ENCODE measurements around the gene SERPINA3. TPM values are rescaled to one million over a fixed set of nuclear protein-coding genes. Genes with fewer than 3 reads are reported as not detected.

The SERPINA3 gene
- total RNA-seq, 1 experiment from 2014 or later, result not detected

- Histone ChIP-seq H2AFZ (no peak overlapping the region), H3K9me3 (ENCODE audit: insufficient read depth, low read depth) (no peaks in the 10 kb centered on the region), H3K4me2 (no peak overlapping the region), H3K4me3 (no peak overlapping the region), H4K20me1 (ENCODE audit: insufficient read depth) (no peaks in the 10 kb centered on the region), H3K9me2 (ENCODE audit: insufficient read depth) (no peaks in the 10 kb centered on the region), H3K79me2 (ENCODE audit: low read depth) (no peaks in the 10 kb centered on the region), H3K36me3 (ENCODE audit: low read depth) (no peaks in the 10 kb centered on the region), H3F3A (ENCODE audit: insufficient read depth, low read depth) (no peaks in the 10 kb centered on the region), H3K27ac (peak overlapping the region; percentile 60), H3K27me3 (ENCODE audit: insufficient read depth, low read depth) (no peaks in the 10 kb centered on the region), H3K4me1 (replicated peaks; ENCODE audit: insufficient read depth) (no peaks in the 10 kb centered on the region; the same call in 1 of the 2 replicates)
- CTCF ChIA-PET, result no interaction called here
- BruUV-seq (replicated peaks), result no TSS peak
- DNase-seq, result no peak
- intact Hi-C loops (cut with micrococcal nuclease; ENCODE audit: unreplicated experiment), result no loop called here
- no peak for TF ChIP-seq CTCF (conservative IDR thresholded peaks at IDR 0.05)
- no peak for TF ChIP-seq EZH2 (IDR thresholded peaks at IDR 0.05; ENCODE audit: low read depth)
- POLR2A ChIA-PET (ENCODE audit: unreplicated experiment), result no interaction called here
Measured at GRCh38 chr14:94598506-94598815, 13.7 kb upstream of the SERPINA3 start.

GRCh38 chr14:94598816-94599655, 13.2 kb upstream of the SERPINA3 start:
- no peak overlapping the region for H2AFZ ChIP-seq
- no peaks in the 10 kb centered on the region for H3F3A ChIP-seq (ENCODE audit: insufficient read depth, low read depth)
- no peaks in the 10 kb centered on the region for H3K36me3 ChIP-seq (ENCODE audit: low read depth)
- DNase-seq, result peak; percentile 20 to 74
- no peaks in the 10 kb centered on the region; the same call in 1 of the 2 replicates for H3K4me1 ChIP-seq (replicated peaks; ENCODE audit: insufficient read depth)
- H3K9me3 ChIP-seq (ENCODE audit: insufficient read depth, low read depth), result no peaks in the 10 kb centered on the region
- peak overlapping the region; percentile 36; the same call in 1 of the 2 replicates for H3K4me2 ChIP-seq
- ChIA-PET CTCF (interaction anchor here (0.6 kb wide), 1 partner anchor 12 kb away, joined by 4 read pairs; no protein-coding TSS in a partner anchor), POLR2A (ENCODE audit: unreplicated experiment) (no interaction called here)
- no peaks in the 10 kb centered on the region for H3K27me3 ChIP-seq (ENCODE audit: insufficient read depth, low read depth)
- TF ChIP-seq EZH2 (IDR thresholded peaks at IDR 0.05; ENCODE audit: low read depth) (no peak), CTCF (conservative IDR thresholded peaks at IDR 0.05) (no peak)
- no peaks in the 10 kb centered on the region for H3K79me2 ChIP-seq (ENCODE audit: low read depth)
- peak overlapping the region; percentile 69 for H3K27ac ChIP-seq
- intact Hi-C loops (cut with micrococcal nuclease; ENCODE audit: unreplicated experiment), result no loop called here
- H4K20me1 ChIP-seq (ENCODE audit: insufficient read depth), result no peaks in the 10 kb centered on the region
- BruUV-seq (replicated peaks), result no TSS peak
- H3K9me2 ChIP-seq (ENCODE audit: insufficient read depth), result no peaks in the 10 kb centered on the region
- no peak overlapping the region for H3K4me3 ChIP-seq

- Histone ChIP-seq H3K27me3 (ENCODE audit: insufficient read depth, low read depth) (no peaks in the 10 kb centered on the region), H3K9me2 (ENCODE audit: insufficient read depth) (no peaks in the 10 kb centered on the region), H3K79me2 (ENCODE audit: low read depth) (no peaks in the 10 kb centered on the region), H4K20me1 (ENCODE audit: insufficient read depth) (no peaks in the 10 kb centered on the region), H2AFZ (no peak overlapping the region), H3K9me3 (ENCODE audit: insufficient read depth, low read depth) (no peaks in the 10 kb centered on the region), H3K4me1 (replicated peaks; ENCODE audit: insufficient read depth) (no peaks in the 10 kb centered on the region; the same call in 1 of the 2 replicates), H3K4me2 (no peak overlapping the region), H3K27ac (peak overlapping the region; percentile 69), H3F3A (ENCODE audit: insufficient read depth, low read depth) (no peaks in the 10 kb centered on the region), H3K36me3 (ENCODE audit: low read depth) (no peaks in the 10 kb centered on the region), H3K4me3 (no peak overlapping the region)
- ChIA-PET POLR2A (ENCODE audit: unreplicated experiment) (no interaction called here), CTCF (no interaction called here)
- DNase-seq, result no peak
- intact Hi-C loops (cut with micrococcal nuclease; ENCODE audit: unreplicated experiment), result no loop called here
- BruUV-seq (replicated peaks), result no TSS peak
- TF ChIP-seq CTCF (conservative IDR thresholded peaks at IDR 0.05) (no peak), EZH2 (IDR thresholded peaks at IDR 0.05; ENCODE audit: low read depth) (no peak)
Measured at GRCh38 chr14:94599656-94600004, 12.6 kb upstream of the SERPINA3 start.
